Measurements from ENCODE around the gene UBE2Z.
"Not testable (repeated sequence)": the region's sequence is repeated elsewhere in the genome, so short reads cannot be mapped to it uniquely, and the experiment has no call there.

Gene UBE2Z

DNA sequence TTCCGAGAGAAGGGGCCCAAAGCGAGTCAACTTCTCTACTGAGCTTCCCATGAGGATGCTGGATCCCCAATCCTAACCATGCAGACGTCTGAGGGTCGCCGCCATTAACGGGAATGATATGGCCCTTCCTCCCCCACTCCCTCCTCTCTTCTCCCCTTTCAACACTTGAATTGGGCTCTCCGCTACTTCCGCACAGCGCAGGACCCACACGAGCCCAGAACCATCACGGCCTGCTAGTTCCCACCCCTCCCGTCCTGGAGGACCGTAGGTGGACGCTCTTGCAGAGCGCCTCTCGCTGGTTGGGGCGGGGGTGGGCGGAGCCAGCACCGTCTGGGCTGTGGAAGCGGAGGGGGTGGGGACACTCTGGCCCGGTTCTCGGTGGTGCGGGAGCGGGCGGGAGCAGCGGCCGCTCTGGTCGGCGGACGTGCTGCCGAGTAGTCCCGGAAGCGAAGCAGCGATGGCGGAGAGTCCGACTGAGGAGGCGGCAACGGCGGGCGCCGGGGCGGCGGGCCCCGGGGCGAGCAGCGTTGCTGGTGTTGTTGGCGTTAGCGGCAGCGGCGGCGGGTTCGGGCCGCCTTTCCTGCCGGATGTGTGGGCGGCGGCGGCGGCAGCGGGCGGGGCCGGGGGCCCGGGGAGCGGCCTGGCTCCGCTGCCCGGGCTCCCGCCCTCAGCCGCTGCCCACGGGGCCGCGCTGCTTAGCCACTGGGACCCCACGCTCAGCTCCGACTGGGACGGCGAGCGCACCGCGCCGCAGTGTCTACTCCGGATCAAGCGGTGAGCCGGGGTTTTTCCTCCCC, at the start of gene UBE2Z:
Gene UBE2Z (plus strand): TSS at position 361 of the 797 bp plus-strand sequence. CDS start 97 bp downstream, at position 458.
- DNase-seq, result peak; percentile 84

- no peak for DNase-seq
Measured at GRCh38 chr17:48860034-48860433, 48.2 kb upstream of the UBE2Z start.

GRCh38 chr17:48860456-48860855, 47.8 kb upstream of the UBE2Z start:
- DNase-seq, result no peak

DNA sequence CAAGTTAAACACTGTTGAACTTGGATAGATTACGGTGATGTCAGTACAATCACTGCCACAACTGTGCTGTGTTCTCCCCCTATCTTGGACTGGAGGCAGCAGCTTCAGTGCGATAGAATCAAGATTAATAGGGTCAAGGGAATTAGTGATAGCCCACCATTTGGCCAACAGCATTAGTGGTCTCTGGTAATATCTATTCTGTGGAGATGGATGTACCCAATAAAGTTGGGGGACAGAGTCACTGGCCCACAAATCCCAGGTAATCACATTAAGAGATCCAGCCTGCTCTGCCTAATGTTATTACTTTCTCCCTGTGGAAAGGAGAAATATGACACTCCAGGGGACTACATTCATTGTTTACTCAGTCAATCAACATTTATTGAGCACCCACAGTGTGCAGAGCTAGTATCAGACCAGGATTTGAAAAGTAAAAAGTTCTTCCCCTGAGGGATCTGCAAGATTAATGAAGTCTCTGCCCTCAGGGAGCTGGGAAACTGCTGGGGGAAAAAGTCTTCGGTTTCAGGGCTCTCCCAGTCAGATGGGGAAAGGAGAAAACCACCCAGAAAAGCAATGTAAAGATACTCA, 39.2 kb upstream of the UBE2Z start:
- DNase-seq, result no peak

- no peak for DNase-seq
Measured at GRCh38 chr17:48869821-48870318, 38.3 kb upstream of the UBE2Z start.

GRCh38 chr17:48871035-48871550, 37.1 kb upstream of the UBE2Z start:
- DNase-seq, result no peak

GRCh38 chr17:48871551-48872351, 36.5 kb upstream of the UBE2Z start:
- no peak for DNase-seq

DNA sequence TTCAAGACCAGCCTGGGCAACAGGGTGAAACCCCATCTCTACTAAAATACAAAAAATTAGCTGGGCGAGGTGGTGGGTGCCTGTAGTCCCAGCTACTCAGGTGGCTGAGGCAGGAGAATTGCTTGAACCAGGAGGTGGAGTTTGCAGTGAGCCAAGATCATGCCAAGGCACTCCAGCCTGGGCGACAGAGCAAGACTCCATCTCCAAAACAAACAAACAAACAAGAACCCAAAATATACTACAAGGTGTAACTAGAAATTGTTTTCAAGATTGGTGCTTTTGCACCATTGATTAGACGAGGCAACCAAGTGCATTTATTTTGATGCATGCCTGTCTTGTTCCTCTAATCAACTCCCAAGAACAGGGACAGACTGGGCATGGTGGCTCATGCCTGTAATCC, 35.8 kb upstream of the UBE2Z start:
- DNase-seq, result not testable (repeated sequence)

GRCh38 chr17:48873209-48873608, 35.0 kb upstream of the UBE2Z start:
- DNase-seq, result no peak

DNA sequence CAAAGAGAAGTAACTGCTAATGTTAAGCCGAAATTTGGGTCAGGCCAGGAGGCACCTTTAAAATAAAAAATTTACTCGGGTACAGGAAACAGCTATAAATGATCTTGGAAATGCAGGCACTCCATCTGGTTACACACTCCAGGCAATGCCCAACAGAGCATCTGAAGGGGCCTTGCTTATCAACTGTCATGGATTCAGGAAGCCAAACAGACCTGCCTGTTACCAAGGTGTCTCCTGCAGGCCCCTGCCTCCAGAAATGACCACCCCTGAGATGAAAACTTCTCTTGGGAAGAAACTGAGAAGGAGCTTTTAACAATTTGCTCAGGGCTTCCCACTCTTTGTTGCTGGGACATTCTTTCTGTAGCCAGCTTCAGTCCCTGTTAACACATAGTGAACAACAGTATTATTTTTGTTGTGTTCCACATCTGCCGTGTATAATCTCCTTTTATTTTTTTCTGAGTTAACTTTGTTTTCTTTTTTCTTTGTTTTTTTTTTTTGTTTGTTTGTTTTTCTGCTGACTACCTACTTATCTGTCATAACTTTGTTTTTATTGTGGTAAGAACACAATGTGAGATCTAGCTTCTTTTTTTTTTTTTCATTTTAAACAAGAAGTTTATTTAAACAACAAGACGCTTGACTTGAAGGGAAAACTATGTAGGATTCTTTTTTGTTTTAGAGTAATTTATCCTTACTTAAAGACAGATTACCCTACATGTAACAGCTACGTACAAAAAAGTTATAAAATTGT, 34.3 kb upstream of the UBE2Z start:
- DNase-seq, result no peak

DNA sequence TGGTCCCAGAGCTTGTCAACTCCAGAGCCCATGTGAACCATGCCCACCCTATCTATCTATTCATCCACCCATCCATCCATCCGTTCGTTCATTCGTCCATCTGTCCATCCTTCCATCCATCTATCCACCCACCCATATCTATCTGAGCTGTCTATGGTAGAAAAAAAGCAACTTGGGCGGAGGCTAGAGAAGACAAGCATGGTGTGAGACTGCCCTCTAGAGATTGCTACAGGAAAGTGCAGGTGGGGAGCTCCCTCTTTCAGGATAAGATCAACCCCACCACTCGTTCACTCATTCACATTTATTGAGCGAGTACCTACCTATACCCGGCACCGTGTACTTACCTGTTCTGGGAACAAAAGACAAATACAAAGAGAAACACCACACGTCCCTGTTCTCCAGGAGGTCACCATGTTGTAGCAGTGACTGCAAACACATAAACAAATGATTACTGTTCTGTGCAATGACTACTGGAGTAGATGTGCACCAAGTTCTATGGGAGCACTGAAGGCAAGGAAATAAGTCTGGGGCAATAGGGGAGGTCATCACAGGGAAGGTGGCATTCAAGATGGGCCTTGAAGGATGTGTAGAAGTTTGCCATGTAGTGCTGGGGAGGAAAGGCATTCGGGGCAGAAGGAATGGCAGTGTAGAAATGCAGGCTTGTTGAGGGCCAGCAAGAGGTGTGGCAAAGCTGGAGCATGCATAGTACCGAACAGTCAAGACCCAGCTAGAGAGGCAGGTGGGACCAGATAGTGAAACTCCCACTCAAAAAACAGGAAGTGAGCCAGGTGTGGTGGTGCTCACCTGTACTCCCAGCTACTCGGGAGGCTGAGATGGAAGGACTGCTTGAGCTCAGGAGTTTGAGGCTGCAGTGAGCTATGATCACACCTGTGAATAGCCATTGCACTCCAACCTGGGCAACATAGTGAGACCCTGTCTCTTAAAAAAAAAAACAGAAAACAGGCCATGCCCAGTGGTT, 29.0 kb upstream of the UBE2Z start:
- DNase-seq, result peak; percentile 47

GRCh38 chr17:48882272-48882671, 25.9 kb upstream of the UBE2Z start:
- DNase-seq, result no peak

DNA sequence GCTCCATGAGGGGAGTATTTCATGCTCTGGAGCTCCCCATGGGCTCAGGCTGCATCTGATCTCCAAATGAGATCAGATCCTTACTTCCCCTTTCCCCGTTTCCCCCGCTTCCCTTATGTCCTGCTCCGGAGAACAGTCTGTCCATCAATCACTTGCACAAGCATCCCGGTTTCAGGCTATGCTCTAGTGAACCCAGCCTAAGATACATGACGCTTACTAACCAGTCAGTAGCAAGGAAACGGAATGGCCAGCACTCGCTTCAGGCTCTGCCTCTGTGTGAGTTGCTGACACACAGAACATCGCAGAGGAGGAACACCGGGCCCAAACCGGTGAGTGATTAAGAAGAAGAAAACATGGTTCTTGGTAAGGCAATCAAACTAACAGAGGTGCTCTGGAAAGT, 25.0 kb upstream of the UBE2Z start:
- DNase-seq, result no peak

DNA sequence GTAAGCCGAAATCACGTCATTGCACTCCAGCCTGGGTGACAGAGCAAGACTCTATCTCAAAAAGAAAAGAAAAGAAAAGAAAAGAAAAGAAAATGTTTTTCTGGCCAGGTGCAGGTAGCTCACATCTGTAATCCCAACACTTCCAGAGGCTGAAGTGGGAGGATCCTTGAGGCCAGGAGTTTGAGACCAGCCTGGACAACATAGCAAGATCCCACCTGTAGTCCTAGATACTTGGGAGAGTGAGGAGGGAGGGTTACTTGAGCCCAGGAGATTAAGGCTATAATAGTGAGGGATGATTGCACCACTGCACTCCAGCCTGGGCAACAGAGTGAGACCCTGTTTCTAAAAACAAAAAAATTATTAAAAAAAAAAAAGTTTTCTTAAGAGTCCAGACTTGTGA, 18.1 kb upstream of the UBE2Z start:
- DNase-seq, result no peak

DNA sequence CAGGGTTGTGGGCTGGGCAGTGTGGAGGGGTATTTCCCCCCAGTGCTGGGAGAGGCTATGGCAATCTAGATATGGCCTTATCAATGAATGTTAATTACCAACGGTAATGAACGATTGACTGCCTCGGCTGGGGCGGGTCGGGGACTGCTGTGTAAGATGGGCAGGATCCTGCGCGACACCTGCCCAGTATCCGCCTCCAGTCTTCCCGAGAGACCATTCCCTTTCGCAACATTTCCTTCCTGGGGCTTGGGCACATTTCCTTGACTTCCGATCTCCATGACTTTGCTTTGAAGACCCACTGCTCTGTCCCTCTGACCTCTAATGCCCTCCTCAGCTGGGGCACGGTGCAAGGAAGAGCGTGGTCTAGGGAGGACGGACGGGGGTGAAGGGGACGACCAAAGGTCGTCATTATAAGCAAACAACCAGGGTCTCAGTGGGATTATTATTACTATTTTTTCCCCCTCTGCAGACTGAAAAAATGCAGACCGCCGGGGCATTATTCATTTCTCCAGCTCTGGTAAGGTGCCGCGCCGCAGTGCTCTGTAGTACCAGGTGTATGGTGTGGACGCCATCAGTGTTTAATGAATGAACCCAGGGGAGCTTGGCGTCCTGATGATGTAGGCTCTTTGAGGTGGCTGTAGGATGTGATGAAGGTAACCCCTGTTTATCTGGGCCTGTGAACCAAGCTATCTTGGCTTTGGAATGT, 15.1 kb upstream of the UBE2Z start:
- DNase-seq, result no peak

DNA sequence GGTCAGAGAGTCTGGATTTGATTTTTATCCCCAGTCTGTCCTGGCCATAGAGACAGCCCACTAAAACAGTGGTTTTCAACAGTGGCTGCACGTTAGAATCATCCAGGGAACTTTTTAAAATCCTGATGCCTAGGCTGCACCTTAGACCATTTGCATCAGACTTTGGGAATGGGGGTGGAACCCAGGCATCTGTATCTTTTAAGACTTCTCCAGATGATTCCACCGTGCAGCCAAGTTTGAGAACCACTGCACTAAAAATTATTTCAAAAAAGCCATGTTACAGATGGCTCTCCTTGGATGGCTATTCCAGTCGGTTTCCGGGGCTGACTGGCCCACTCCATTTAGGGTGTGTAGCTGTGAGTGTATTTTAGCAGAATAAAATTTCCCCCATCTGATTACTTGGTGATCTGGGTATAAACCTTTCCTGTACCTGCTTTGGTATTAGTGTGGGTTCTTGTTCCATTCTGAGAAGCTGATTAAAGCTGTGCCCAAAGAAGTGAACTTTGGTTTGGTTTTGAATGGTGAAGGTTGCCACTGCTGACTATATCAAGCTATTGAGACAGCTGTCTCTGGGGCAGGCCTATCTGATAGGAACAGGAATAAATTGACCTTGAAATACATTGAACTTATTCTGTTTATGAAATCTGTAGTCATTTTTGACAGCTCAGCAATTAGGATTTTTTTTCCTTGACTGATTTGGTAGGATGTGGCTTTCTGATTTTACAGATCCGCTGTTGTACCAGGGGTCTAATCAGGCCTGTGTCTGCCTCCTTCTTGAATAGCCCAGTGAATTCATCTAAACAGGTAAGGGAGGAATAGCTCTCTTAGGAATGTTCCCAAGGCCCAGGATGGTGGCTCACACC, 14.3 kb upstream of the UBE2Z start:
- no peak for DNase-seq

DNA sequence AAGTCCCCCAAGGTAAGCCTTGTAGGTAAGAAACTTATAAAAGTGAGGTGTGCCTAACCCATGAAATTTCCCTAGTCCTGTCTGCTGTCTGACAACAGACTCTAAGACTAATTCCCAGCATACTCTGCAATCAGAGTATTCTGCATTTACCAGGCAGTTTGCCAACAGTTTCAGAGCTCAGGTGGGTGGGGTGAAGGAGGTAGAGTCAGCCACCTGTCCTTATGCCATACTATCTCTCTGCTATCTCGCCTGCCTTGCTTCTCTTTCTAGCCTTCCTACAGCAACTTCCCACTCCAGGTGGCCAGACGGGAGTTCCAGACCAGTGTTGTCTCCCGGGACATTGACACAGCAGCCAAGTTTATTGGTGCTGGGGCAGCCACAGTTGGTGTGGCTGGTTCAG, 13.3 kb upstream of the UBE2Z start:
- no peak for DNase-seq

DNA sequence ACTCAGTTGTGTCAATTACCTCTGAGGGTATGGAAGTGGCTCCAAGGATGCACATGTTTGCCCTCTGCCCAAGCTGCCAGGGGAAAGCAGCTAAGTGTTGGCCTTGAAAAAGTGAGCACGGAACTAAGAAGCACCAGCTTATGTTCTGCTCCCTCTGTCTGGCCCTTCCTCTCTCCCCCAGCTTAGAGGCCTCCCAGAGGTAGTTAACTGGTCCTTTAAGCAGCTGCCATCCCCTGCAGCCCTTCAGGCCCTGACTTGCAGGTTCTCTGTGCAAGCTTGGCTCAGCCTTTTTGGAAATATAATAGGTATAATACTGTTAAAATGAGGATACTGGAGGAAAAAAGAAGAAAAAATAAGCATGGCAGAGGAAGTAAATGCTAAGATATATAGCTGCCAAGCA, 7.0 kb upstream of the UBE2Z start:
- DNase-seq, result no peak

- DNase-seq, result no peak
Measured at GRCh38 chr17:48903401-48903800, 4.8 kb upstream of the UBE2Z start.

GRCh38 chr17:48904428-48904827, 3.8 kb upstream of the UBE2Z start:
- DNase-seq, result no peak
